ENCODE data around the gene DNAJC5G. TPM values are rescaled to one million over a fixed set of nuclear protein-coding genes. Genes with fewer than 3 reads are reported as not detected.

The DNAJC5G gene
- total and polyA plus RNA-seq, 2 of the 13 experiments (the other 11 are each of a cell fraction or from before 2014, with no cell fraction given) = 0.05 TPM; not detected in 1

- TF ChIP-seq, protein P1, sequence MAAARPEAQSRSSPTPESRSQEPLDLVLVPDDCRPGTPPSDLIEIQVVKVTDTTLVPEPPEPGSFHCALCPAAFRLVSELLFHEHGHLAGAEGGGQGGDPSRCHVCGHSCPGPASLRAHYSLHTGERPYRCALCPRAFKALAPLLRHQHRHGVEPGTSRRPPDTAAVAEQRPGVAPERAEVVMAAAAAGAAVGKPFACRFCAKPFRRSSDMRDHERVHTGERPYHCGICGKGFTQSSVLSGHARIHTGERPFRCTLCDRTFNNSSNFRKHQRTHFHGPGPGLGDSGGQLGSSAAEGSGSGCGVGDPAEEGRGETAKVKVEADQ (CRISPR knock-in tag; IDR thresholded peaks at IDR 0.05; ENCODE audit: borderline replicate concordance) = no peak
- TF ChIP-seq, protein P2, sequence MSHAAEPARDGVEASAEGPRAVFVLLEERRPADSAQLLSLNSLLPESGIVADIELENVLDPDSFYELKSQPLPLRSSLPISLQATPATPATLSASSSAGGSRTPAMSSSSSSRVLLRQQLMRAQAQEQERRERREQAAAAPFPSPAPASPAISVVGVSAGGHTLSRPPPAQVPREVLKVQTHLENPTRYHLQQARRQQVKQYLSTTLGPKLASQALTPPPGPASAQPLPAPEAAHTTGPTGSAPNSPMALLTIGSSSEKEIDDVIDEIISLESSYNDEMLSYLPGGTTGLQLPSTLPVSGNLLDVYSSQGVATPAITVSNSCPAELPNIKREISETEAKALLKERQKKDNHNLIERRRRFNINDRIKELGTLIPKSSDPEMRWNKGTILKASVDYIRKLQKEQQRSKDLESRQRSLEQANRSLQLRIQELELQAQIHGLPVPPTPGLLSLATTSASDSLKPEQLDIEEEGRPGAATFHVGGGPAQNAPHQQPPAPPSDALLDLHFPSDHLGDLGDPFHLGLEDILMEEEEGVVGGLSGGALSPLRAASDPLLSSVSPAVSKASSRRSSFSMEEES (CRISPR knock-in tag; IDR thresholded peaks at IDR 0.05) = no peak
- no peak for TF ChIP-seq GLI4 (CRISPR knock-in tag; IDR thresholded peaks at IDR 0.05; ENCODE audit: borderline replicate concordance)
- TF ChIP-seq ZC3H13 (CRISPR knock-in tag; IDR thresholded peaks at IDR 0.05) = no peak
- TF ChIP-seq, protein P3, sequence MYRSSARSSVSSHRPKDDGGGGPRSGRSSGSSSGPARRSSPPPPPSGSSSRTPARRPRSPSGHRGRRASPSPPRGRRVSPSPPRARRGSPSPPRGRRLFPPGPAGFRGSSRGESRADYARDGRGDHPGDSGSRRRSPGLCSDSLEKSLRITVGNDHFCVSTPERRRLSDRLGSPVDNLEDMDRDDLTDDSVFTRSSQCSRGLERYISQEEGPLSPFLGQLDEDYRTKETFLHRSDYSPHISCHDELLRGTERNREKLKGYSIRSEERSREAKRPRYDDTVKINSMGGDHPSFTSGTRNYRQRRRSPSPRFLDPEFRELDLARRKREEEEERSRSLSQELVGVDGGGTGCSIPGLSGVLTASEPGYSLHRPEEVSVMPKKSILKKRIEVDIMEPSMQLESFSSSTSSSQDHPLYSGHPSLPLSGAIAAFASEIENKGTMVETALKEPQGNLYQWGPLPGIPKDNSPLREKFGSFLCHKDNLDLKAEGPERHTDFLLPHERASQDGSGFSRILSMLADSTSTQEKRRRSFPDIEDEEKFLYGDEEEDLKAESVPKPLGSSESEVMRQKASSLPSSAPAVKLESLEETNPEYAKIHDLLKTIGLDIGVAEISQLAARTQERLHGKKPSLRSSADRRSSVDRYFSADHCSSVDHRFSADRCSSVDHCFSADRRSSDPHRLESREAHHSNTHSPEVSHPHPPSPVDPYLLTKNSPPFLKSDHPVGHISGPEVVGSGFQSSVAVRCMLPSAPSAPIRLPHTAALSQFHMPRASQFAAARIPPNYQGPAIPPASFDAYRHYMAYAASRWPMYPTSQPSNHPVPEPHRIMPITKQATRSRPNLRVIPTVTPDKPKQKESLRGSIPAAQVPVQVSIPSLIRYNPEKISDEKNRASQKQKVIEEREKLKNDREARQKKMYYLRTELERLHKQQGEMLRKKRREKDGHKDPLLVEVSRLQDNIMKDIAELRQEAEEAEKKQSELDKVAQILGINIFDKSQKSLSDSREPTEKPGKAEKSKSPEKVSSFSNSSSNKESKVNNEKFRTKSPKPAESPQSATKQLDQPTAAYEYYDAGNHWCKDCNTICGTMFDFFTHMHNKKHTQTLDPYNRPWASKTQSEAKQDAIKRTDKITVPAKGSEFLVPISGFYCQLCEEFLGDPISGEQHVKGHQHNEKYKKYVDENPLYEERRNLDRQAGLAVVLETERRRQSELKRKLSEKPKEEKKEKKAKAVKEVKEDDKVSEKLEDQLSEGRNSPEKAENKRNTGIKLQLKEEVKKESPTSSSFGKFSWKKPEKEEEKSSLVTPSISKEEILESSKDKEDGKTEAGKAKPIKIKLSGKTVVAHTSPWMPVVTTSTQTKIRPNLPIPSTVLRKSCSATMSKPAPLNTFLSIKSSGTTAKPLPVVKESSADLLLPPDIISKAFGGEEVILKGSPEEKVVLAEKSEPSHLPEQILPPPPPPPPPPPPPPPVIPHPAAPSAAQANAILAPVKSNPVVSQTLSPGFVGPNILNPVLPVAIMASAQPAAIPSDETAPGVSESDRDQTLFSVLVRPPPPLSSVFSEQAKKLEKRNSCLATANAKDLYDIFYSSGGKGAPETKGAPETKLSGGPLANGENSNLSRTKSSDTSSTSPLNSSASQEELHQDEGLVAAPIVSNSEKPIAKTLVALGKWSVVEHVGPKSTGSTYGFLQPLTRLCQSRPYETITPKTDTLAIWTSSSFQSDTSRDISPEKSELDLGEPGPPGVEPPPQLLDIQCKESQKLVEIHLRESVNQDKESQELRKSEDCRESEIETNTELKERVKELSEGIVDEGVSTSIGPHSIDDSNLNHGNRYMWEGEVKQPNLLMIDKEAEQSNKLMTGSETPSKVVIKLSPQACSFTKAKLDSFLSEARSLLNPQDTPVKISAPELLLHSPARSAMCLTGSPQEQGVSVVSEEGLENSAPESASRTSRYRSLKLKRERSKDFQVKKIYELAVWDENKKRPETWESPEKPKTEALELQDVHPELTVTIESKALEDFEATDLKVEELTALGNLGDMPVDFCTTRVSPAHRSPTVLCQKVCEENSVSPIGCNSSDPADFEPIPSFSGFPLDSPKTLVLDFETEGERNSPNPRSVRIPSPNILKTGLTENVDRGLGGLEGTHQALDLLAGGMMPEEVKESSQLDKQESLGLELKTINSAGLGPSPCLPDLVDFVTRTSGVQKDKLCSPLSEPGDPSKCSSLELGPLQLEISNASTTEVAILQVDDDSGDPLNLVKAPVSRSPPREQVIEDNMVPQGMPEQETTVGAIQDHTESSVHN (CRISPR knock-in tag; IDR thresholded peaks at IDR 0.05) = 0 out of 2 replicates have a peak, but pooled peaks have one; percentile 21
- TF ChIP-seq SALL1 (CRISPR knock-in tag; IDR thresholded peaks at IDR 0.05) = 0 out of 2 replicates have a peak, but pooled peaks have one; percentile 12
- no peak for TF ChIP-seq ZNF607 (CRISPR knock-in tag; IDR thresholded peaks at IDR 0.05; ENCODE audit: borderline replicate concordance)
- TF ChIP-seq PBX2 (CRISPR knock-in tag; IDR thresholded peaks at IDR 0.05) = no peak
- no peak for TF ChIP-seq E2F2 (CRISPR knock-in tag; IDR thresholded peaks at IDR 0.05; ENCODE audit: borderline replicate concordance)
- no peak for TF ChIP-seq RXRB (CRISPR knock-in tag; IDR thresholded peaks at IDR 0.05; ENCODE audit: borderline replicate concordance)
- TF ChIP-seq SMAD9 (CRISPR knock-in tag; IDR thresholded peaks at IDR 0.05) = no peak
- TF ChIP-seq, protein P4, sequence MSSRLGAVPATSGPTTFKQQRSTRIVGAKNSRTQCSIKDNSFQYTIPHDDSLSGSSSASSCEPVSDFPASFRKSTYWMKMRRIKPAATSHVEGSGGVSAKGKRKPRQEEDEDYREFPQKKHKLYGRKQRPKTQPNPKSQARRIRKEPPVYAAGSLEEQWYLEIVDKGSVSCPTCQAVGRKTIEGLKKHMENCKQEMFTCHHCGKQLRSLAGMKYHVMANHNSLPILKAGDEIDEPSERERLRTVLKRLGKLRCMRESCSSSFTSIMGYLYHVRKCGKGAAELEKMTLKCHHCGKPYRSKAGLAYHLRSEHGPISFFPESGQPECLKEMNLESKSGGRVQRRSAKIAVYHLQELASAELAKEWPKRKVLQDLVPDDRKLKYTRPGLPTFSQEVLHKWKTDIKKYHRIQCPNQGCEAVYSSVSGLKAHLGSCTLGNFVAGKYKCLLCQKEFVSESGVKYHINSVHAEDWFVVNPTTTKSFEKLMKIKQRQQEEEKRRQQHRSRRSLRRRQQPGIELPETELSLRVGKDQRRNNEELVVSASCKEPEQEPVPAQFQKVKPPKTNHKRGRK (CRISPR knock-in tag; IDR thresholded peaks at IDR 0.05) = no peak
- peak; percentile 35 for TF ChIP-seq RBM22 (optimal IDR thresholded peaks at IDR 0.05; ENCODE audit: low read length)
- TF ChIP-seq CEBPG (CRISPR knock-in tag; IDR thresholded peaks at IDR 0.05) = peak; percentile 64
- TF ChIP-seq ZBTB42 (CRISPR knock-in tag; IDR thresholded peaks at IDR 0.05) = no peak
These were observed 49.5 kb downstream of the DNAJC5G start (continued) for GRCh38 chr2:27324720-27325119.
